NCI-H2227 (cell line): ENCODE measurements around the gene CCNYL1.

Experiments used
- DNase-seq: peaks from one replicate; lab custom pipeline; 2025; ENCODE audit not compliant: unreplicated experiment; lab: John Stamatoyannopoulos, UW

The CCNYL1 gene

DNA sequence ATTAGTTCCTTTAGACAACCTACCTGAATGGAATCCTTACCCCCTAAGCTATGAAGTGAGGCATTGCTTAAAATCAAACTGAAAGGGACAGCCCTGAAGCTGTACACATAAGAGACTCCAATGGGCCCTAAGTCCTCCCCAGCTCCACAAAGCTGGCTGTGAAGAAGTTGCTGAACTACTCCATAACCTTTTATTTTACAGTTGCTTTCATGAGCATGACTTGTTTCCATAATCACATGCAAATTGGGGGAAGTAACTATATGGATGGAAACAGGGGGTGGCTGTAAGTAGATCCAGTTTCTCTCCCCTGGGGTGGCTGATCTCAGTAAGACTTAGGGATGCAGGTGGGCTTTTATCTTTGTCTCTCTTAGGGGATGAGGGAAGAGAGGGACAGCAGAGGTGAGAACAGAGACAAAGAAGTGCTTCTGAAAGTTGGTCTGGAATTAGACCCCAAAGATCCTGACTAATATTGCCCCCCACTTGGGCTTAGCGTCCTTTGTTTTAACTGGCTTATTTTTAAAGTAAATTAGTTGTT lies 52.7 kb downstream of the CCNYL1 start:
- DNase-seq, result no peak

DNA sequence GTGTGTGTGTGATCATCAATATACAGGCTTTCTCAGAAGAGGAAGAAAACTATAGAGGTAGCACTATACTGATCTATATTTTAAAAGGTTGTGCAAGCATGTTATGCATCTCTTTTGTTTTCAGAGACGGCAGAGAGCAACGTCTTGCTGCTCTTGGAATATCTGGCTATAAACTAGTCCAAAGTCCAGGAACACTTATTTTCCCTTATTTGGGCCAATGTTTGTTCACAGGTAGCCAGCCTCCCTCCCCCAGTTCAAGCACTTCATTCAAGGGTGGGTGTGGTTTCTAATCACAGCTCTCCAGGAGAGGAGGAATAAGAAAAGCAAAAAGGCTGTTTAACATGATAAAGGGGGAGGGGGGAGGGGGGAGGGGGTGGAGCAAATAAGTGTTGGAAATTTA lies 54.1 kb downstream of the CCNYL1 start:
- peak; percentile 82 for DNase-seq

DNA sequence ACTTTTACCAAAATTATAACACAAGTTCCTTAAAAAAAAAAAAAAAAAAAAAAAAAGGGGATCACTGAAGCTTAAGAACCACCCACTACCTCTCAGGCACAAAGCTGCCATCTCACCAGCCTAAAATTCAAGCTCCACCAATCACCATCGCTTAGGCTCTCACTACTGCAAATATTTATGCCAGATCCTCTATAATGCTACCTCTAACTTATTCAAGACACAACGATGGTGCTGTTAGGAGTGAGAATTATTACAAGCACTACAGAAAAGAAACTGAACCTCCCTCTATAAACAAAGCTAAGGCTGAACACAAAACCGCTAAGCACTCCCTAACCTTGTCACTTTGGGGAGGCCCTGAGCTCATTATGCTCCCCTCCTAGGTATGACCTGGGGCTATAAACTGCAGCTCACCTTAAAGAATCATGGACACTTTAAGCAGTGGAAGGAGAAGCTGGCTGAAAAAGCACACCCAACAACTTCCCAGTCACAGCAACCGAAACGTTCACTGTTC lies 54.7 kb downstream of the CCNYL1 start:
- peak; percentile 66 for DNase-seq

DNA sequence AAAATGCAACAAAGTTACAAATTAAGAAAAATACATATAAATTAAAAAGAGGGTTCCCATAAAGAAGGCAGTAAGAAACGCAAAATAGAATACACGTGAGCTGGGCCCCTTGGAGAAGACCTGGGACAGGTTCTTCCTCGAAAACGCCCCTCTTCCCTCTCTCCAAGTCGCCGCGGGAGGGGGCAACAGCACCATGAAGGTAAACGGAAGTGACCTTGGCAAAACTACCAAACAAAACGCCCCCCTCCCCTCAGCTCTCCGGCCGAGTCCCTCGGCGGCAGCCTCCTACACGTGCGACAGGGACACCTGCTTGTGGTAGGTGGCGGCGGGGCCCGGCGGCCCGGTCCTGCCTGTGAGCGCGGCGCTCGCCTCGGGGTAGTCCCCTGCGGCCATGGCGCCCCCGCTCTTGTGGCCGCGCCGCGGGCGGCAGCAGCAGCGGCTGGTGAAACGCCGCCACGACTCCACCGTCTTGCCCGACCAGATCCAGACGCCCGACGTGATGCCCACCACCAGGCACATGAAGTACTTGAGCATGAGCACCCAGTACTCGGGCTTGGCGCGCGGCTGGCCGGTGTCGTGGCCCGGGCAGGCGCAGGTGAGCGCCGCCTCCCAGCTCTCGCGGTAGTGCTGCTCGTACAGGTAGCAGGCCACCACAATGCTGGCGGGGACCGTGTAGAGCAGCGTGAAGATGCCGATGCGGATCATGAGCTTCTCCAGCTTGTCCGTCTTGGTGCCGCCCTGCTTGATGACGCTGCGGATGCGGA lies 55.4 kb downstream of the CCNYL1 start:
- DNase-seq, result peak; percentile 49

DNA sequence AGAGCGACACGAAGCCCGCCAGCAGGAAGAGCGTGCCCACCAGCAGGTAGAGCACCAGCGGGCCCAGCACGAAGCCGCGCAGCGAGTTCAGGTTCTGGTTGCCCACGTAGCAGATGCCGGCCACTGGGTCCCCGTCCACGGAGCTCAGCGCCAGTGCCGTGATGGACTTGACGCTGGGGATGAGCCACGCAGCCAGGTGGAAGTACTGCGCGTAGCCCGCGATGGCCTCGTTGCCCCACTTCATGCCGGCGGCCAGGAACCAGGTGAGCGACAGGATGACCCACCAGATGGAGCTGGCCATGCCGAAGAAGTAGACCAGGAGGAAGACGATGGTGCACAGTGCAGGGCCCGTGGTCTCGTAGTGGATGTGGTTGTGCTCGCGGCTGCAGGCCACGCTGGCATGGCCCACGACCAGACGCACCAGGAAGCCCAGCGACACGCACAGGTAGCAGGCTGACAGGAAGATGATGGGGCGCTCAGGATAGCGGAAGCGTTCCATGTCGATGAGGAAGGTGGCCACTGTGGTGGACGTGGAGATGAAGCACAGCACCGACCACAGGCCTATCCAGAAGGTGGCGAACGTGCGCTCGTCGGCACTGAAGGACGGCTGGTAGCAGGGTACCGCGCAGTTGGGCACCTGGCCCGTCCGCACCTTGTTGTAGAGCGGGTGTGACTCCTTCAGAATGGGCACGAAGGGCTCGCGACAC lies 56.2 kb downstream of the CCNYL1 start:
- DNase-seq, result peak; percentile 69

DNA sequence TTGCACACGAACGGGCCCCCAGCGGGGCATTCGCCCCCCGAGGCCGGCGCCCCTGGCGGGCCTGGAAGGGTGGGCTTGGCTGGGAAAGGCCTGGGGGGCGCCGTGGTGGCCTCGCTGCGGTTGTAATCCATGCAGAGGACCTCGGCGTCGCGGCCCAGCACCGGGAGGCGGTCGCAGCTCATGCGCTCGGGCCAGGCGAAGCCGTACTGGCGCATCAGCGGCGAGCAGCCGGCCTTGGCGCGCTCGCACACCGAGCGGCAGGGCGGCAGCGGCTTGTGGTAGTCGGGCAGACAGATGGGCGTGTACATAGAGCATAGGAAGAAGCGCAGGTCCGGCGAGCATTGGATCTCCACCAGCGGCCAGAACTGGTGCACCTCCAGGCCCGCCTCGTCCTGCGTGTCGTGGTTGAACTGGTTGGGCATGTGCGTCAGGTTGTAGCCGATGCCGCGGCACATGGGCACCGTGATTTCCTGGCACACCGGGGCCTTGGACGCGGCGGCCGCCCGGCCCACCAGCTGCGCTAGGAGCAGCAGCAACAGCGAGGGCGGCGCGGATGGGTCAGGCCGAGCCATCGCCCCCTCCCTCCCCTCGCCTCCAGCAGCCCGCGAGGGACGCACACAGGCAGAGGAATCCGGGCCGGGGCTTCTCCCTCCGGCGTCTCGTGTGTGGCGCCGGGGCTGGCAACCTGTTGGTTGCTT lies 56.9 kb downstream of the CCNYL1 start:
- peak; percentile 78 for DNase-seq

DNA sequence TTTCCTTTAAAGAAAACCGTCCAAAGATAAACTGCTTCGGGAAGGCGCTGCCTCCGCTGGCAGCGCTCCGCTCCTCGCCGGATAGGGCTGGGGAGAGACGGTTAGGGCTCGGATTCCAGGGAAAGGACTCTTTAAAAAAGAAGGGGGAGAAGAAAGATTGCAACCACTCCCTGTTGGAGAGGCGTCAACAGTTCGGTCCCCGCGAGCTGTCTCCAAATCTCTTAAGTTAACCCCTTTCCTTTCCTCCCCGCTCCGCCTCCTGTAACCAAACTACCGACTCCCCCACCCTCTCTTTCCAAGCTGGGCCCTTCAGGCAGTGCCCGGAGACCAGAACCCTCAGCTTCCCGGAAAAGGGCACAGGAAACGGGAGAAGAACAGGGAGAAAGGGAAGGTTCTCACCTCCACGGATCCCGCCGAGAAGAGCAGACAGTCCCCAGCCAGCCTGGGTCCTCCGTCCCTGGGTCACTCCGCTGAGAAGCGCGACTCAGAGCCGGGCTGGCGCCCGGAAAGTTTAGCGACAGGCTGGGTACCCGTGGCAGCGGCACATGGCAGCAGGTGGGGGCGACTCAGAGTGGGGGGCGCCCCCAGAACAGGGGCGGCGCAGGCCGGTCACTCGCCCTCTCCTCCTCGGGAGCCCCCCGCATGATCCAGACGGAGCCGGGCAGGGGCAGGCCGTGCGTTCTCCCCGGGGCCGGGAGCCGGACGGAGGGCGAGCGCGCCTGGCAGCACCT lies 57.6 kb downstream of the CCNYL1 start:
- DNase-seq, result peak; percentile 74

DNA sequence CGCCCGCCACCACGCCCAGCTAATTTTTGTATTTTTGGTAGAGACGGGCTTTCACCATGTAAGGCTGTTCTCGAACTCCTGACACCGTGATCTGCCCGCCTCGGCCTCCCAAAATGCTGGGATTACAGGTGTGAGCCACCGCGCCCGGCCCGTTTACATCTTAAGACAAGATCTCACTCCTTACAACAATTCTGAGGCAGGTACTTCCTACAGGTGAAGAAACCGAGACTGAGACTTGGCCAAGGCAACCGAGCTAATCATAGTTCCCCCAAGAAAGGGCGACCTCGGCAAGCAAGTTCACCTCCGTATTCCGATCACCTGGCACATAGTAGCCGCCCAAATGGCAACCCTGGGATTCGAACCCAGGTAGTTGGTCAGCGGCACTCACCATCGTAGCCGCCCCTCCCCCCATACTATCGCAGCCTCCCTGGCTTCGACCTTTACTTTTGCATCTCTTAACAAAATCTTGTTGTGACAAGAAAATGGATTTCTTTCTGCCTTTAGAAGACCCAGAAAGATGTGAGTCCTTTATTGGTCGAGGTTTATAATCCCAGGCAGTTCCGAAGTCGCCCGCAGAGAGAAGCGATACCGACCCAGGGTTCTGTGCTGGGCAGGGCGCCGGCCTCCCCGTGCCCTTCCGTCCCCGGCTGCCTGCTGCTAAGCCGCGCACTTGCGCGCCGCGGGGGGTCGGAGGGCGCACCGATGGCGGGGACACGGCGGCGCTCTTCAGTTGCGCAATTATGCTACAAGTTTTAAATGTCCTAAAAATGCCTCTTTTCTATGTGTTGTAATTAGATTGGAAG lies 59.4 kb downstream of the CCNYL1 start:
- DNase-seq, result no peak

DNA sequence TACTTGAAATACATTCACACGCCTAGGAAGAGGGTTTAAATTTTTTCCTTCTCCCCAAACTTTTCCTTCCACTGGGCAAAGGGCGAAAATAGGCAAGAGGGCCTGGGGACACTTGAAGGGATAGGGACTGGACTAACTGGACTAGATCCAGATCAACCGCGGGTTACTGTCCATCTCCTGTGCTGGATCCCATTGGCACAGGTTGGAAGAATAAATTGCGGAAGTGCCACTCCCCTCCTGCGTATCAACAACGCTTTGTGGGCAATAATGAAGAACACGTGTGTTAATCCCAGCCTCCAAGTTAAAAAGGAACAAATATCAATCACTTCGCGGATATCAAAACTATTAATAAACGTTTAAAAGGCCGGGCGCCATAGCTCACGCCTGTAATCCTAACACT lies 60.0 kb downstream of the CCNYL1 start:
- no peak for DNase-seq

DNA sequence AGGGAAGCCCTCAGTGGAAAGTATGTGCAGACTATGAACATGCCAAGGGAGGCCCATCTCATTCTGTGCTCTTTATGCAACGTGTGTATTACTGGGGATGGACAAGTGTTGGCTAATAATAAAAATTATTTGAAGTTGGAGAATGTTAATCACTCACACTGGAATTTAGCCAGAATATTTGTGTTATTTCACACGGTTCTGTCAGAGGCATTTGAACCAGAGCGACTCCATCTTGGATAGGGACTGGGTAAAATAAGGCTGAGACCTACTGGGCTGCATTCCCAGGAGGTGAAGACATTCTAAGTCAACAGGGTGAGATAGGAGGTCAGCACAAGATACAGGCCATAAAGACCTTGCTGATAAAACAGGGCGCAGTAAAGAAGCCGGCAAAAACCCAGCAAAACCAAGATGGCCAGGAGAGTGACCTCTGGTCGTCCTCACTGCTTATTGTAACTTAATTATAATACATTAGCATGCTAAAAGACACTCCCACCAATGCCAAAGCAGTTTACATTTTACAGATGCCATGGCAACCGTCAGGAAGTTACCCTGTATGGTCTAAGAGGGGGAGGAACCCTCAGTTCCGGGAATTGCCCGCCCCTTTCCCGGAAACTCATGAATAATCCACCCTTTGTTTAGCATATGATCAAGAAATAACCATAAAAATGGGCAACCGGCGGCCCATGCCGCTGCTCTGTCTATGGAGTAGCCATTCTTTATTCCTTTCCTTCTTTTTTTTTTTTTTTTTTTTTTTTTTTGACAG lies 60.8 kb downstream of the CCNYL1 start:
- DNase-seq, result peak; percentile 57

DNA sequence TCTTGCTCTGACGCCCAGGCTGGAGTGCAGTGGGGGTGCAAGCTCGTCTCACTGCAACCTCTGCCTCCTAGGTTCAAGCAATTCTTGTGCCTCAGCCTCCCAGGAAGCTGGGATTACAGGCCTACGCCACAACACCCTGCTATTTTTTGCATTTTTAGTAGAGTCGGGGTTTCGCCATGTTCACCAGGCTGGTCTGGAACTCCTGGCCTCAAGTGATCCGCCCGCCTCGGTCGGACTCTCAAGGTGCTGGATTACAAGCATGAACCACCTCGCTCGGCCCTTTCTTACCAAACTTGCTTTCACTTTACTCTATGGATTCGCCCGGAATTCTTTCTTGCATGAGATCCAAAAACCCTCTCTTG lies 61.4 kb downstream of the CCNYL1 start:
- DNase-seq, result no peak

DNA sequence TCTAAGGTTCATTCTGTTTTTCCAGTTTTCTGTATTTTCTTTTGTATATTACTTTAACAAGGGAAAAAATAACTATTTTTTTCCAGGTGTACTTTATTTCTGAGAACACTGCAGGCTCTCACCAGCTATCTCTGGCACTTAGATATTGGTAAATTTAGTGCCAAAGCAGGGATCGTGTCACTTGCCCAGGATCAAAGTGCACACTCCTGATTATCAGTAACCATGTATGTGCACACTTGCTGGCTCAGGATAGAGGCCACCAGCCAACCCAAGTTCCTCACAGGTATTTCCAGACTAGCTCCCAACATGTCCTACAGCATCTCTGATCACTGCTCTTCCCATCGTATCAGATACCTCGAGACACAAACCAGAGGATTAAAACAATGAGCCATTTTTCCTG lies 64.0 kb downstream of the CCNYL1 start:
- no peak for DNase-seq

DNA sequence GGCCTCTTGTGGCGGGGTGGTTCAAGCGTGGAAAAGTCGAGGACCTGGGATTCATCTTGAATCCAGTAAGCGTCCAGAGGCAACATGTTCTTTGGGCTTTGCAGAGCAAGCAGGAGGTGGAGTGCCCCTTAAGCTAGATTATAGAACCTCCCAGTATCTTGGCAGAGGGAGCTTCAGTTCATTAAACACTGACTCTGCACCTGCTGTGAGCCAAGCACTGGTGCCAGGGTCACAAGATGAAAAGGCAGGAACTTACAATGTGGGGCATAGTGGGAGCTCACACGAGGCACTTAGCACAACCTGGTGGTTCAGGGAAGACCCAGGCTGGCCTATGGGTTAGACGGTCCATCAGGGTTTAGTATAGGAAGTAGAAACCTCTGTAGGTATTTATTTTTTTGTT lies 65.7 kb downstream of the CCNYL1 start:
- no peak for DNase-seq

DNA sequence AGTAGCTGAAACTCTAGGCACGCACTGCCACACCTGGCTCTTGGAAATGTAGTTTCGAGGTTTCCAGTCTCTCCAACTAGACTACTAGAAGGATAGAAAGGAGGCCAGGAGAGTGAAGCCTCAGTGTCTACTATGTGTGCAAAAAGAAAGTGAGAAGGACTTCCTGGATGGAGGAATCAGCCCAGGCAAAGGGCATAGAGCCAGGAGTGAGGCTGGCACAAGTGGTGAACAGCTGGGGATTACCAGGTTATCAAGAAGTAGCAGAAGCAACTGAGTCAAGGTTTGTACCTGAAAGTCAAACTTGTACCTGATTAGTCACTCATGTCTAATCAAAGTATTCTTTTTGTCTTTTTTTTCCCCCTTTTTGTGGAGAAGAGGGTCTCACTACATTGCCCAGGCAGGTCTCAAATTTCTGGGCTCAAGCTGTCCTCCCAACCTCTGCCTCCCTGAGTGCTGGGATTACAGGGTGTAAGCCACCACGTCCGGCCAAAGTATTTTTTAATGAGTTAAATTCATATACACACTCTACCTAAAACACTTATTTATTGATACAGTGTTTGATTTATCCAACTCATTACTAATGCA lies 67.0 kb downstream of the CCNYL1 start:
- DNase-seq, result no peak

DNA sequence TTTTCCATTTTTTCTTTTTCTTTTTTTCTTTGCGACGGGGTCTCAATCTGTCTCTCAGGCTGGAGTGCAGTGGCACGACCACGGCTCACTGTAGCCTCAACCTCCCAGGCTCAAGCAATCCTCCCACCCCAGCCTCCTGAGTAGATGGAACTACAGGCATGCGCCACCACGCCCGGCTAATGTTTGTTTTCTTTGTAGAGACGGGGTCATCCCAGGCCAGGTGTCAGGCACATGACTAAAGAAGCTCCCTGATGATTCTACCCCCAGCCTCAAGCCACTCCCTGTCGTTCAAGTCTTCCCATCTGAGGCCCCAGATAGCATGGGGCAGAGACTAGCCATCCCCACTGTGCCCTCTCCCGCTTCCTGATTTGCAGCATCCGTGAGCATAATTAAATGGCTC lies 68.1 kb downstream of the CCNYL1 start:
- DNase-seq, result no peak

DNA sequence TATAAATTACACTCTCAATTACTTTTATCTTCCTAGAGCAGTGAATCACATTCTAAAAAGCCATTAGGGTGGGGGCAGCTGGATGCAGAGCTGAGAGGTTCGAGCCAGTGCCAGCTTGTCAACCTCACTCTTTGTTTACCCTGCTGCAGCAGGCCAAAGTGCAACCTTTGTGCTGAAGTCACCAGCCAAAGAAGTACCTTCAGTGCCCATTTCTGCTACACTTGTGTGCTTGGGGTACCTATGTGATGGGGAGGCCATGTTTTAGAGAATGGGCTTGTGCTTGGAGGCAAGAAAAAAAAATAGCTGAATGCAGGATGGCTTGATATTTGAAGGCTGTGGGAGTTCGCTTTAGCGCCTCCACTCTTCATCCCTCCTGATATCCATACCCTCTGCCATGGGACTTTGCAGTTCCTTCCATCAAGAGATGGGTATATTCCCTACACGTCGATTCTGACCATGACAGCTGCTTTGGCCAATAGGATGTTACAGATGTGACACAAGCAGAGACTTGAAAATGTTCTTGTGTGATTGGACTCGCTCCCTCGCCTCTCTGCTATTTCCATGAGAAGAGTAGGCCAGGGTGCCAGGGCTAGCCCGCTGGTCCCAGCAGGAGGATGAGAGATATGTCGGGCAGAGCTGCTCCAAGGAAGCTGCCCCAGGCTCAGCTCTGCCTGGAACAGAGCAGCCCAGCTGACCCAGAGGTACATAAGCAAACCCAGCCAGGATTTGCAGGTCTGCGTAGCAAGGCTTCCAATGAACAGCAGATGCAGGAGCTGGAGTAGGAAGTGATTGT lies 71.0 kb downstream of the CCNYL1 start:
- peak; percentile 35 for DNase-seq

DNA sequence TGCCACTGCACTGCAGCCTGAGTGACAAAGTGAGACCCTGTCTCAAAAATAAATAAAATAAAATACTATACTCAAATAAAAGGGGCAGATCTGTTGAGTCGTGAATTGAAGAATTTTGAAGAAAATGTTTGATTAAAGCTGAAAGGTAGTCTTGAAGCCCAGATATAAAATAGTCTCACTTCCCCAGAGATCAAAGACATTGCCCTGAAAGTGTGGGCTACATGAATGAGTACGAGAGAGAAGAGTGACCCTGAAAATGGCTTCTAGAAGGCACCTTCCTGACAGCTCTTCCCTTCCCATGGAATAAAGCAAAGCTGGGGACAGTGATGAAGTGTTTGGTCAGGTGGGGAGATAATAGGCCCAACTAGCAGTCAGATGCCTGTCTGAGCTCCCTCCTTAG lies 72.1 kb downstream of the CCNYL1 start:
- DNase-seq, result no peak

DNA sequence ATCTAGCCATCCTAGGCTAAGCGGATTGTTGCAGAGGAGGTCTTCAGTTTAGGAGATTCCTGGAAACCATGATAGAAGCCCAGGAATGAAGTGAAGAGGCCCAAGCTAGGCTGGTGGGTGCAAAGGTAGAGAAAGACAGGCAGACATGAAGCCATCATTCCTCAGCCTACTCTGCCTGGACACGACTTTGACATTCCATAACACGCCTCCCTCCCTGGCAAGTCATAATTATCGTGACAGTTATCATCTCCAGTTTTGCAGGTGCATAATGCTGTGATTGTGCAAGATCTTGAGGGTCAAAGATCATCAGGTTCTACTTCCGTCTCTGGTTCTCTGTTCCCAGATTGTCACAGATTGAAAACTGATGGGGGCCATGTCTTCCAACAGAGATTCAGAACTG lies 73.5 kb downstream of the CCNYL1 start:
- DNase-seq, result no peak
